HG03439 (cell line): ENCODE data around the gene RPL3.

Source experiments
- ATAC-seq: cut with Tn5 transposase; IDR thresholded peaks from one replicate; pipeline ENCODE4 v1.9.1; 2021; ENCODE audit warnings: mild to moderate bottlenecking, moderate library complexity; ENCODE audit not compliant: unreplicated experiment

RPL3 gene

DNA sequence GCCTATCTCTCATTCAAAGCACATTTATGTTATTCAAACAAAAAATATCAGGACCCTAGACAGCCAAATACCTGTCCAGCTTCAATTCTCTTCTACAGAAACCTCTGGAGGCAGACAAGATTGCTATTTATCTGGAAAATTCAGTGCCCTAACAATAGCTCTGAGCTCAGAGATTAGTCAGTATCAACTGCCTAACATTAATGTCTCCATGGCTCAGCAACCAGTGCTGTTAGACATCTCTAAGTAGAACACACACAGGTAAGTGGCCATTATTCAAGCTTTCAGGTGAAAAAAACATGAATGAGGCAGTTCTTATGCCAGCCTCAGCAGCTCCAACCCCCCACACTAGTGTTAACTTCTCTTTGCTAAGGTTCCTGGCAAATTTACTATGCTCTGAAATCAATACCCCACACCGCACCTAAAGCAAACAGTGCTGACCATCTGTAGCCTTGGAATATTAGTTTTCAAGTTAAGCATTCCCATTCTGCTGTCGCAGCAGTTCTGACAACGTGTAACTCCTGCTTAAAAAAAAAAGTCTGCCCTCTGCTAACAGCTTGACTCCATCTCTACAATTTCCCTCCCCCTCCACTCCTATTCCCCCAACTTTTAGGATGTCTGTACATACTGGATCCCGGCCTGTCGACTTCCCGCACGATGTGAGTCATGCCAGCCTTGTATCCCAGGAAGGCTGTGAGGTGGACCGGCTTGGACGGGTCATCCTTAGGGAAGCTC, 1.5 kb downstream of the RPL3 start:
- no peak for ATAC-seq

DNA sequence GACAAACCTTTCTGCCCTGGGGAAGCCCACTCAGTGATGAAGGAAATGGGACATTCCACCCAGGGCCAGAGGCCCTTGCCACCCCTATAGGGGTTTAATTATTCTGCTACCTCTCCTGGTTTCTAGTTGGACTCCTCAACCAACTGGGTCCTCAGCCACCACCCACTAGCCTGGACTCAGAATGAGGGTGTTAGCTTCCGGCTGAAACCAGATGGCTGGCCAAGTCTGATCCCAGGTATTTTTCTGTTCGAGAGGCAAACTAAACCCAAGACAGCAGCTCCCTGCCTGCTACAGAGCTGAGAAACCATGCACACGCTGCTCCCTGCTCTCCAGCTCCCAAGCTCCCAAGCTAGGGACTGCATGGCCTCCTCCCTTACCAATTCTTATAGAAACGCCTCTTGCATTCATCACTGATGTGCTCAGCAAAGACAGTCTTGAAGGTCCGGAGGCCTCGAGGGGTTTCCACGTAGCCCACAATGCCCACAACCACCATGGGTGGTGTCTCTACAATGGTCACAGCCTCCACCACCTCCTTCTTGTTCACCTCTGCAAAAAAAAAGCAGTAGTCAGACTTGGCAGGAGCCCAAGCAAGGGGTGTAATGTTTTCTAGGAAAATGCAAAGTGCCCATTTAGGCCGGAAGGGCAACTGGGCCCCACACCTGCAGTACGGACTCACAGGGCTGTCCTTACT, 2.2 kb downstream of the RPL3 start:
- no peak for ATAC-seq

DNA sequence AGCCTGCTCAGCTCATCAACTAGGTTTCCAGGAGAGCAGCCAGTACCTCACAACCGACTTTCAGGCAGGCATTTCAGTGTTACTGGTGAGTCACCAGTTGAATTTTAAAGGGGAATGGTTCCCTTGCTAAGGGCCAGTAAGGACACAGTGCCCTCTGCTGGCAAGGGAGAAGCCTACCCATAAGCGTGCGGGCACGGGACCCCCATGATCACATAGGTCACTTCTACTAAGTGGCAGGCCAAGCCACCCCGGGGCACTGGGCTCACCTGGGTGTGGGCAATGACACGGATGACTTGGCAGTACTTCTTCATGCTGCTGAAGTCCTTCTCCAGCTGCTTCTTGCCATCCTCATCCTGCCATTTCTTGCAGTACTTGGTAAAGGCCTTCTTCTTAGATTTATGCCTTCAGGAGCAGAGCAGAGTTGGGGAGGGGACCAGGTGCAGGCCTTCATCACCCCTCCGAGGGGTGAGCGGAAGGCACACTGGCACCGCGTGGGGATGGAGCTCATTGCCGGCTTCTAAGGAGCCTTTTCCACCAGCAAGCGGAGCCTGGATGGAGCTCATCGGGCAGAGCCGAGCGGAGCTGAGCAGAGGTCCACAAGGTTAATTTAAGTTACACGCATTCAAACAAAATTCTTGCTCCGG, 2.9 kb downstream of the RPL3 start:
- no peak for ATAC-seq

DNA sequence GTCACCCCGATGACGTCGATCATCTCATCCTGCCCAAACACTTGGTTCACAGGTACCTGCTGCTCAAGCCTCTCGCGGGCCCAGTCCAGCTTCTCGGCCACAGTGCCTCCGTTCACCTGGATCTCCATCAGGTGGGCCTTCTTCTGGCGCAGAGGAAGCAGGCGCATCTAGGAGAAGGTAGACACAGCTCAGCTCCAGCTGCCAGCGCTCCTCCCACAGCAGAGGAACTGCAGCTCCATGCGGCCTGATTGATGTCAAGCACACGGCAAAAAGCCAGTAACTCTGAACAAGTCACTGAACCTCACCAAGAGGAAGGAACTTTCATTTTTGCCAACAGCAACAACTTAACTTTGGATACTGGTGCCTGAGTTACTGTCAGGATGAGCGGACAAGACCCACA, 4.0 kb downstream of the RPL3 start:
- ATAC-seq: no peak

DNA sequence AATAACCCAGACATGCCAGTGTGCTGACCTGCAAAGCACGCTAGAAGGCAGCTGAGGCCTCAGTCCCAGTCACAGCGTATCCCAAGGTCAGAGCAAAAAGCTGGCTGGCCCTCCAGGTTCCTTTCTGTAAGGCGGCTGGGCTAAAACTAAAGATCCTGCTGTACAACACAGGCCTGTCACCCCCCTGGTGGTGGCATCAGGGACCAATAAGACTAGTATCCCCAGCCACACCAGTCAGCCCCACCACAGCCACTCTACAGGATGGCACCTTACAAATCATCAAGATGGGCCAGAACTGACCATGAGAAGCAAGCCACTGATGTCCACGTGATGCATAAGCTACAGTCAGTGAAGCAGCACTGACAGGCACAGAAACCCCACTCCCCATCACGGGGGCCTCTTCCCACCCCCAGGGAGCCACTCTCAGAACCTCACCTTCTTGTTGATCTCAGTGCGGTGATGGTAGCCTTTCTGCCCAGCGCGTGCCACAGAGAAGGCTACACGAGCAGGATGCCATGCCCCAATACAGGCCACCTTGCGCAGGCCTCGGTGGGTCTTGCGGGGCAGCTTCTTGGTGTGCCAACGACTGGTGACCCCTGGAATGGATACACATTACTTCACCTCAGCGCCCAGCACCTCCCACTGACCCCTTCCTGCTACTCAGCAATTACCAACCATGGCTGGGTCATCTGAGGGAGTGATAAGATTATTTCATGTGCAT, 5.0 kb downstream of the RPL3 start:
- no peak for ATAC-seq

DNA sequence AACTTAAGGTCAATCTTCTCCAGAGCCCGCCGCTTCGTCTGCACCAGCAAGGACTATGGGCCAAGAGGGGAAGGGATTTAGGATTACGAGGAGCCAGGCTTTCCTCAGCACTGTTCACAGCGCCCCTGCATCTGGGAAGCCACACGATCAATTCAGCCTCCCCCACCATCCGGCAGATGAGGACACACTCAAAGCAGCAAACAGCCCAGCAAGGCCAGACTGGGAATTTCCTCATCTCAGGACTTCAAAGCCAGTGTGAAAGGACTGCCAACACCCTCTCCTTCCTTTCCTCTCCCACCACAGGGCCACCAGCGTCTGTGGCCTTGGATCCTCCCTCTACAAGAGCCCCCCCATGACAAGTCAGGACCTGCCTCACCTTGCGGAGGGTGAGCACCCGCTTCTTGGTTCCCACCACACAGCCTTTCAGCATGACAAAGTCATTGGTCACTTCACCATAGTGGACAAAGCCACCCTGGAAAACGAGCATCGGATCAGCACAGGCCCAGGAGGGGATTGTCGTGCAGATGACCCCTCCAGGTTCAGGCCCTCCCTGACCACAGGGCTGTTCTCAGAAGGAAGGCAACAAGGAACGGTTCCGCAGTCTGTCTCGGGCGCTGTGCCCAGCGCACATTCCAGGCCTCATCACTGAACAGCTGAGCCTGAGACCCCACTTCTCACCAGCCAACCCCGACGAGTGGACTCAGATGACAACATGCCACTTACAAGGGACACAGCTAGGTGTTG, 6.0 kb downstream of the RPL3 start:
- no peak for ATAC-seq

DNA sequence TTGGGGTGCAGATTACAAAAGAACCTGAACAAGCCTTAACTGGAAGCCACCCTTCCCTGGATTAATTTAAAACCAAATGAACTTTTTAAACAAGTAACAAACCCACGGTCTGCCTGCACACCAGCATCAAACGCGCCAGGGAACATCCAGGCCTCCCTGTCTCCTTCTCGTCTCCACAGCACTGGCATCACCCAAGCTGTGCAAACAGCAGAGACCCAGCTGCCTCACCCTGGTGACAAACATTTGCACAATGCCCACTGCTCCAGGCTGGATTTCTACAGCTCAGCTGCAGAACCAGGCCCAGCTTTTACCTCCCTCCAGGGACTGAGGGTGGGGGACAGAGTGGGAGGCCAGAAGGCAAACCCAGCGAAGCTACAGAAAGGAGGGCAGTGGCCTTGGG, 7.0 kb downstream of the RPL3 start:
- ATAC-seq: no peak

DNA sequence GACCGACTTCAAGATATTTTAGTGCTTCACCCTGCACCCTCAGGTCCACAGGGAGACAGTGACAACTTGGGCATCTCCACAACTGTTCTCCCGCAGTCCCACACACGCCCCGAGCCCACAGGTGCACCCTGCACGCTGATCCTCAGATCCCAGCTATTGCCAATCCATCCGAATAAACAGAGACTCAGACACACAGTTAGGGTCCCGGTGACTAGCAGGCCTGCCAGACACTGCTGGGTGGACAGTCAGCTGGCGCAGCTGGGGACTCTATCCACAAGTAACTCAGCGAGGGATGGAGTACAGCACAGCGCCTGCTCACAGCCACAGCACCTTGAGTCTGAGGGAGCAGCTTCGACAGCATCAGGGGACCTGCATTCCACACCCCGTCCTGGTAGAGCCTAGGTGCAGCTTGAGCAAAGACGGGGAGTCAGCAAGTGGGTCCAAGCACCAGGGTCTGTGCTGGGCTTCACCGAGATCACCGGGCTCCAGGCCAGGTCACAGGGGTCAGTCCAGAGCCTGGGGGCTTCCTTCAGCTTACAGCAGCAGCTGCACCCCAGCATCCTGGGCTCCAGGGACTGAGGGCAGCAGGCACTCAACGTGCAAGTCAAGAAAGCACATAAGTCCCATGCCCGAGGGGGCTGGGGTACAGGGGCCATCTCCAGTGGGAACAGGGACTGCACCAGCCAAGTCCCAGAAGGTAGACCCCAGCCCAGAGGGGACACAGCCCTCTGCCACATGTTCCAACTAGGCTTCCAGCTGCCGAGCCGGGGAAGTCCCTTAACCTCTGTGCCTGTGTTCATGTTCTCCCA, 7.6 kb downstream of the RPL3 start:
- ATAC-seq: no peak

DNA sequence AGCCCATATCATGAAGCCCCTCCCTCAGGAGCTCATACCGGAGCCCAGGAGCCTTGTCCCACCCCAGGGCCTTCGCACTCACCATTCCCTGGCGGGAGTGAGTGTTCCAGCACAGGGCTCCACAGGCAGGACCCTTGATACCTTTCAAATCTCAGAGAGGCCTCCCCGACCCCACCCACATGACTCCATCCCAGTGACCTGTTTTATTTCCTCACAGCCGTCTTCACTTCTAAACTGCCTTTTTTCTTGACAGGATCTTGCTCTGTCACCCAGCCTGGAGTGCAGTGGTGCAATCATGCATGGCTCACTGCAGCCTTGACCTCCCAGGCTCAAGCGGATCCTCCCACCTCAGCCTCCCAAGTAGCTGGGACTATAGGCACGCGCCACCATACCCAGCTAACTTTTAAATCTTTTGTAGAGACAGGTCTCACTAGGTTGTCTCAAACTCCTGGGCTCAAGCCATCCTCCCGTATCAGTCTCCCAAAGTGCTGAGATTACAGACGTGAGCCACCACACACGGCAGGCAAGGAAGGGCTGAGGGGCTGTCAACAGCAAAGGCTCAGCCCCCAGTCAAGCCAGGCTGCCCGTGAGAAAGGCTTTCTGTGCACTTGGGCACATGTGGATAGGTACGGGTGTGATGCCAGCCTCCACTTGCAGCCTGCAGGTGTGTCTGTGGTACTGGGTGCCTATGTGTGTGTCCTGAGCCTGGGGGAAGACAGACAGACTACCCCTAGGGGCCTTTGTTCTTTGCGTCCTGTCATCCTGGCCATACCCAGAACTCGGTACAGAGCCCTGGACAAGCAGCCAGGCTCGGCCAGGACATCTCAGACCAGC, 9.3 kb downstream of the RPL3 start:
- no peak for ATAC-seq

DNA sequence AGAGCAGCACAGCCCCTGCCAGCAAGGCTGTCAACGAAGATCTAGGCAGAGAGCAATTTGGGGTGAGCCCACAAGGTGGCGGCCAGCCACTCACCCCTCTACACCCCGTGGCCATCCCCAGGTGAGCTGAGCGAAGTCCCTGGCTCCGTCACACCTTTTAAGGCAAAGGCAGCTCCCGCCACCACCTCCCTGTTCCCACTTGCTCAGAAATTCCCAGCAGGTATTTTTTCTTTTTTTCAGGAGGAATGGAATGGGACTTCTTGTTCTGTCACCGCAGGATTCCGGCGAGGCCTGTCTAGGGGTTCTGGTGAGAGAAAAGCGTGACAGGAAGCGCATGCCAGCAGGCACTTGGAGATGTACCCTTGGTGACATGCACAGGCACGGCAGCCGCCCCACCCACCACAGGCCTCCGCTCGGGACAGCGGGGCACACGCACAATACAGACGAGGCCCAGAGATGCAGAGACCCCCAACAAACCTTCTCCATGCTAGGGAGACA, 10.0 kb downstream of the RPL3 start:
- no peak for ATAC-seq

DNA sequence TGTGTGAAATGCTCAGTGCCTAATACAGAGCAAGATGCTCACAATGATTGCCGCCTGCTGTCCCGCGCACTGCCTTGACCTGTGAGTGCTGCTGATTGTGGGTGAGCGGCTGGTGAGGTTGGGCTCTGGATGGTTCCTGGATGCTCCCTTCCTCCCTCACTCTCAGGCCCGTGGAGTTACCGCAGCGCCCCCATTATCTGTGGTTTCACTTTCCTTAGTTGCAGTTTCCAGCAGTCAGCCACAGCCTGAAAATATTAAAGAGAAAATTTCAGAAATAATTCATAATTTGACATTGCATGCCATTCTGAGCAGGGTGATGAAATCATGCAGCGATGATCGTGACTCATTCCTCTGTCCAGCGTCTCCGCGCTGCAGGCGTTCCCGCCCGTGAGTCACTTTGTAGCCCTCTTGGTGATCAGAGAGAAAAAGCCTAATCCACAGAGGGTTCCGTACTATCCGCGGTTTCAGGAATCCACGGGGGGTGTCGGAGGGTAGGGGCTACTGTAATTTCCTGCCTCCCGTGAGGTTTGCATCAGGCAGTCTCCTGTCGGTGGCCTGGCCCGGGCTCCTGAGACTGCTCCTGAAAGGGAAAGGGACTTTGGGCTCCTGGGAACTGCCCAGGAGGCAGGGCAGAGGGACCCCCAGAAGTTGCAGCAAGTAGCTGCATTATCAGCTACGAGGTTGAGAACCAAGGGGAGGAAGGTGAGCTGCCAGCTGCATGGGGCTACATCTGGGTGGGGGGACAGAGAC, 10.6 kb downstream of the RPL3 start:
- ATAC-seq: no peak

DNA sequence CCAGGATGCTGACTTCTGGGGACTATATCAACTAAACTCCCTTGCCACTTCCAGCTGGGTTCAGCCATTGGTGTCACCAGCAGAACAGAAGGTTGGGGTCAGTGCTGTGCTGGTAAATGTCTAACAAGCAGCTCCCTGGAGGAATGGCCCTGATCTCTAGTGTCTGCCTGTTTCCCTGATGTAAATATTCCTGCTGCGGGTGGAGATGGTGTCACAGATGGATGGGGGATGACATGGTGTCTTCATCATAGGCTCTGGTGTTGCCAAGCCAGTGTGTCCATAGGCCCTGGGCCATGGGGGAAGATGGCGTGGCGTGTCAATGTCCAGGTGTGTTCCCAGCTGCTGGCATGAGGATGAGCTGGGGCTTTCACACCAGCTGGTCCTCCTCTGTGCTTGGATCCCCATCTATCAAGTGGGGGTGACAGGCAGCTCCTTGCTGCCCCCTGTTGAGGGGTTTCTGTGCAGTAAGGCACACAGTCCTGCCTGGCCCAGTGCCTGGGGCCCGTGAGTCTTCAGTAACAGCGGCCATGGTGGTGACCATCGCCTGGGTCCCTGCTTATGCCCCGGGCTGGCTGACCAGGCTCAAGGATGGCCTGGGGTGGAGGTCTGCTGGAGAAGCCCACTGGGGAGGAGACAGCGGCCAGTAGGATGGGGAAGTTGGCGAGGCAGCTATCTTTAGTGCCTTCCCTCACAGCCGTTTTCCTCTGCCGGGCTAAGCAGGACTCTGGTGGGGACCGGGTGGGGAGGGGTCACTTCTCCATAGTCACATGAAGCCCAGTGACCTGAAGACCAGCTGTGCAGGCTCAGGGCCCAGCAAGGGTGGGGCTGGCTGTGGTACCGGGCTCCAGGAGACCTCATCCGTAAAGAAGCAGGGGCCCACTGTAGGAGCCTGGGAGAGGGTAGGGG, 12.7 kb downstream of the RPL3 start:
- no peak for ATAC-seq

DNA sequence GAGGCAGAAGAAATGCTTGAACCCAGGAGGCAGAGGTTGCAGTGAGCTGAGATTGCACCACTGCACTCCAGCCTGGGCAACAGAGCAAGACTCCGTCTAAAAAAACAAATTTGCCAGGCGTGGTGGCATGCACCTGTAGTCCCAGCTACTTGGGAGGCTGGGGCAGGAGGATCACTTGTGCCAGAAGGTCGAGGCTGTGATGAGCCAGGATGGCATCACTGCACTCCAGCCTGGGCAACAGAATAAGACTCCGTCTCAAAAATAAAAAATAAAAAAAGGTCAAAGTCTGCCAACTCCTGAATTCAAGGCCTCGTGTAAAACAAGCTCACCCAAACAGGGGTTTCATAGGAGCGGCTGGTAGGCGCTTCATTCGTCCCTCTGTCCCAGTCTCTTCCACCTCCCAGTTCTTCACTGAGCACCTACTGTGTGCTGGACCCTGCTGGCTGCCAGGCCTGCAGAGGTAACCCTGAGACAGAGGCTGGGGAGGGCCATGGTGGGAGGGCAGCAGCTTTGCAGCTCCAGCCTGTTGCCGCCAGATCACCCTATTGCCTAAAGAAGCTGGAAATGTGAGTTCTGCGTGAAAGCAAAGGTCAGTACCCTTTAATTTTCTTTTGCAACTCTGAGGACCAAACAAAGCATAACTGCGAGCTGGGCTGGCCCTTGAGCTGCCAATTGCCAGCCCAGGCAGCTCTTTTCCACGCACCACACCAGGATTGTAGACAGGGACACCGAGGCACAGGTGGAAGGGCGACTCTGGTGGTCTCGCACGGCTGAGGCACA, 15.3 kb downstream of the RPL3 start:
- ATAC-seq: no peak

DNA sequence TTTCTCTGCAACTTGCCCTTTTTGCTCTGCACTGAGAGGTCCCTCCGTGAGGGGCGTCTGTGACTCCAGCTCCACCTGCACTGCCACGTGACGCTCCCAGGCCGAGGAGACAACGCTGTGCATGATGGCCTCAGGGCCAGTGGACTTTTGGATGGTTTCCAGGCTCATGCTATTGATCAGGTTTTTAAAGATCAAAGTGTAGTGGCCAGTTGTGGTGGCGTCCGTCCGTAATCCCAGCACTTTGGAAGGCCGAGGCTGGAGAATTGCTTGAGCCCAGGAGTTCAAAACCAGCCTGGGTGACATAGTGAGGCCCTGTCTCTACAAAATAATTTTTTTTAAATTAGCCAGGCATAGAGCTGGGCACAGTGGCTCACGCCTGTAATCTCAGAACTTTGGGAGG, 16.1 kb downstream of the RPL3 start:
- no peak for ATAC-seq

DNA sequence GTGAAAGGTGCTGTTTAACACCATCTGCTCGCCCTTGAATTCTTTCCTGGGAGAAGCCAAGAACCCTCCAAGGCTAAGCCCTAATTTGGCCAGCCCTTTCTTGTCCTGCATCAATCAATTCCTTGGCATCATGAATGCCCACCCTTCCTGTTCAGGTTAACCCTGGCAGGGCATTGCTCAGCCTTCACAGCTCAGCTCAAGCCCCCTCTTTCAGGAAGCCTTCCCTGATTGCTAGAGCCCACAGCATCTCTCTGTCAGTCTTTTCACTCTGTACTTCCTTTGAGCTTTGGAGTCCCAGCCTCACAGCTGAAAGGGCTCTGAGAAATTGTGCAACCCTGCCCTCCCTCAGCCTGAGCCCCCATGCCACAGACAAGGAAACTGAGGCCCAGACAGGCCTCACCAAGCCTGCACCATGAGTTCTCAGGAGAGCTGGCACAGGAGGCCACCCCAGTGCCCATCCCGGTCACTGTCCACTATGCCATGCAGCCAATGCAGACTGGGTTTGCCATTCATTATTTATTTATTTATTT, 16.9 kb downstream of the RPL3 start:
- ATAC-seq: no peak

DNA sequence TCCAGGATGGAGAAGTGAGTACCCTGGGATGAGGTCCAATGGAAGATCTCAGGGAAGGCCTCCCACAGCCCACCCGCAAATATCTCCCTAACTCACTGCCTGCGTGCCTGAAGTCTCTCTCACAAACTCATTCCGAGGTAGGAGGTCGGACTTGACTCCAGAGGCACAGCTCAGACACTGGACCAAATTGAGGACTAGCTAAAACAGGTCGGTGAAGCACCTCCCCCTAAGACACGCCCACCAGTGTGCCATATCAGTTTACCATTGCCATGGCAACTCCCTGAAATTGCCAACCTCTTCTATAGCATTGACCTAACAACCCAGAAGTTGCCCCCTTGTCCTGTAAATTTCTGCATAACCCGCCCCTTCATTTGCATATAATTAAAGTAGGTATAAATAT, 17.5 kb downstream of the RPL3 start:
- ATAC-seq: no peak
